HCT116 (cell line): Measurements from ENCODE around the gene SCG5. TPM values are rescaled to one million over a fixed set of nuclear protein-coding genes. Genes with fewer than 3 reads are reported as not detected.

Experiments
- ATAC-seq: fragments of 200-7000 bp; cut with Tn5 transposase; 2 replicates; pipeline ENCODE4 v1.9.1; 2020; ENCODE audit warnings: mild to moderate bottlenecking, moderate library complexity
- BruUV-seq: library from RNA; stranded (reverse); fragments of 400-500 nt; replicated peaks from 2 replicates; lab custom pipeline; 2021; lab: Mats Ljungman, UMichigan
- CTCF ChIA-PET: fragments of 300-600 bp; sonication (Branson Sonifier 250); formaldehyde crosslinking; loops from one replicate; lab custom pipeline; 2021; ENCODE audit warnings: antibody characterized with exemption; lab: Charles Lee
- POLR2A ChIA-PET: fragments of 300-600, 350-600 bp; sonication (Branson Sonifier 250); formaldehyde crosslinking; loops from one replicate; lab custom pipeline; 2021; ENCODE audit warnings: antibody characterized with exemption; lab: Charles Lee
- RAD21 ChIA-PET, 2 experiments: fragments of 300-600 bp; sonication (Branson Sonifier 250); formaldehyde crosslinking; loops; one replicate each; lab custom pipeline; 2023; ENCODE audit warnings: low total read pairs in 2 of 2; ENCODE audit not compliant: uncharacterized antibody in 2 of 2, unreplicated experiment in 2 of 2, low non-redundant PET in 1 of 2; lab: Charles Lee
- DNase-seq: peaks from one replicate; pipeline ENCODE4 v3.0.0-alpha.2; 2010; ENCODE audit warnings: low read depth, low spot score
- H2AFZ ChIP-seq: fragments of 200-600 bp; shearing (Covaris generic), sonication (generic); 2 replicates; pipeline ENCODE4 v1.6.1; 2017; ENCODE audit warnings: low read depth, mixed run types, mixed read lengths, antibody characterized with exemption, low read length; ENCODE audit not compliant: poor library complexity, severe bottlenecking
- H3K27ac ChIP-seq: 2 replicates; pipeline ENCODE4 v1.5.1; 2012; ENCODE audit warnings: low read depth, low read length
- H3K27me3 ChIP-seq: fragments of 200-600 bp; sonication (generic); 2 replicates; pipeline ENCODE4 v1.6.1; 2016; ENCODE audit warnings: mixed run types, low read length, mixed read lengths; ENCODE audit not compliant: insufficient read depth
- H3K36me3 ChIP-seq, 2 experiments: fragments of 200-500 bp in 1 of 2; fragments of 200-600 bp in 1 of 2; sonication (Bioruptor generic) in 1 of 2; sonication (generic) in 1 of 2; 2 replicates each; pipeline versions ENCODE4 v1.5.1 to v1.6.1; 2014 to 2016; ENCODE audit warnings: low read length in 2 of 2, inconsistent platforms in 1 of 2, mixed read lengths in 1 of 2, mixed run types in 1 of 2; ENCODE audit not compliant: insufficient read depth in 2 of 2, control insufficient read depth in 1 of 2
- H3K4me1 ChIP-seq, 2 experiments: fragments of 200-600 bp in 1 of 2; sonication (generic) in 1 of 2; 2 replicates each; pipeline versions ENCODE4 v1.5.1 to v1.6.1; 2012 to 2017; ENCODE audit warnings: low read length in 2 of 2, inconsistent platforms in 1 of 2, mild to moderate bottlenecking in 1 of 2, mixed read lengths in 1 of 2, mixed run types in 1 of 2, moderate library complexity in 1 of 2; ENCODE audit not compliant: insufficient read depth in 2 of 2, control insufficient read depth in 1 of 2
- H3K4me2 ChIP-seq: fragments of 200-600 bp; sonication (generic); 2 replicates; pipeline ENCODE4 v1.6.1; 2017; ENCODE audit warnings: mixed run types, low read length, mixed read lengths
- H3K4me3 ChIP-seq, 2 experiments: fragments of 200-600 bp in 1 of 2; sonication (generic) in 1 of 2; replicated peaks in 1 of 2; 2 replicates each; pipeline ENCODE4 v1.5.1; 2011 to 2016; ENCODE audit warnings: low read length in 2 of 2, control low read depth in 1 of 2, low read depth in 1 of 2, mild to moderate bottlenecking in 1 of 2, mixed read lengths in 1 of 2, mixed run types in 1 of 2
- H3K79me2 ChIP-seq: fragments of 200-600 bp; sonication (generic); 2 replicates; pipeline ENCODE4 v1.6.1; 2017; ENCODE audit warnings: mild to moderate bottlenecking, mixed run types, low read length, moderate library complexity, mixed read lengths; ENCODE audit not compliant: insufficient read depth
- H3K9ac ChIP-seq: fragments of 200-600 bp; sonication (generic); 2 replicates; pipeline ENCODE4 v1.6.1; 2016; ENCODE audit warnings: low read length, mixed read lengths
- H3K9me2 ChIP-seq: fragments of 200-600 bp; sonication (generic), shearing (Covaris generic); 2 replicates; pipeline ENCODE4 v1.6.1; 2017; ENCODE audit warnings: mixed run types, mild to moderate bottlenecking, moderate library complexity; ENCODE audit not compliant: insufficient read depth
- H3K9me3 ChIP-seq, 2 experiments: fragments of 200-500 bp in 1 of 2; fragments of 200-600 bp in 1 of 2; sonication (Bioruptor generic) in 1 of 2; sonication (generic) in 1 of 2; 2 replicates each; pipeline ENCODE4 v1.6.1; 2014 to 2017; ENCODE audit warnings: low read length in 2 of 2, mixed read lengths in 2 of 2, inconsistent platforms in 1 of 2, low read depth in 1 of 2, mild to moderate bottlenecking in 1 of 2, mixed run types in 1 of 2, moderate library complexity in 1 of 2; ENCODE audit not compliant: control insufficient read depth in 1 of 2, insufficient read depth in 1 of 2
- H4K20me1 ChIP-seq: fragments of 200-600 bp; sonication (generic), shearing (Covaris generic); 2 replicates; pipeline ENCODE4 v1.6.1; 2017; ENCODE audit warnings: mixed run types, mild to moderate bottlenecking, moderate library complexity; ENCODE audit not compliant: insufficient read depth
- CBX3 ChIP-seq: IDR thresholded peaks from 2 replicates; pipeline ENCODE4 v1.6.1; 2012; ENCODE audit warnings: low read depth
- EZH2 ChIP-seq: fragments of 200-600 bp; sonication (generic); IDR thresholded peaks from 2 replicates; pipeline ENCODE4 v1.6.1; 2017; ENCODE audit warnings: antibody characterized with exemption, mixed run types
- EZH2phosphoT487 ChIP-seq: fragments of 200-600 bp; IDR thresholded peaks from 2 replicates; pipeline ENCODE4 v1.6.1; 2018; ENCODE audit warnings: antibody characterized with exemption, borderline replicate concordance
- JUND ChIP-seq: IDR thresholded peaks from 2 replicates; pipeline ENCODE4 v1.6.1; 2012
- POLR2AphosphoS5 ChIP-seq: IDR thresholded peaks from 2 replicates; pipeline ENCODE4 v1.6.1; 2011; ENCODE audit warnings: mild to moderate bottlenecking, low read depth, low read length, moderate library complexity
- SRF ChIP-seq: IDR thresholded peaks from 2 replicates; pipeline ENCODE4 v1.6.1; 2012; ENCODE audit warnings: low read depth
- TCF7L2 ChIP-seq: IDR thresholded peaks from 2 replicates; pipeline ENCODE4 v1.7.0; 2011; ENCODE audit warnings: borderline replicate concordance, inconsistent platforms; ENCODE audit not compliant: insufficient read depth, insufficient read length; ENCODE audit errors: extremely low read depth
- ZNF274 ChIP-seq: fragments of 200-500 bp; sonication (Bioruptor generic); IDR thresholded peaks from 2 replicates; pipeline ENCODE4 v1.6.1; 2014; ENCODE audit warnings: mild to moderate bottlenecking, low read depth, low read length, inconsistent platforms
- intact Hi-C: fragments of 100-400 bp; cut with micrococcal nuclease; formaldehyde crosslinking; loops from 2 replicates; pipeline ENCODE4 v1.10.0; 2022
- total RNA-seq: library from RNA; stranded (reverse); gene quantifications from one replicate; pipeline ENCODE4 v1.2.1, GENCODE V29; 2021; ENCODE audit not compliant: unreplicated experiment
- TF ChIP-seq, protein P1 (sequence below): IDR thresholded peaks from 2 replicates; pipeline ENCODE4 v1.6.1; 2012
- TF ChIP-seq, protein P2 (sequence below): IDR thresholded peaks from 2 replicates; pipeline ENCODE4 v1.6.1; 2012; ENCODE audit warnings: low read depth

Gene SCG5
- total RNA-seq, 1 experiment from 2014 or later: 1.7 TPM

DNA sequence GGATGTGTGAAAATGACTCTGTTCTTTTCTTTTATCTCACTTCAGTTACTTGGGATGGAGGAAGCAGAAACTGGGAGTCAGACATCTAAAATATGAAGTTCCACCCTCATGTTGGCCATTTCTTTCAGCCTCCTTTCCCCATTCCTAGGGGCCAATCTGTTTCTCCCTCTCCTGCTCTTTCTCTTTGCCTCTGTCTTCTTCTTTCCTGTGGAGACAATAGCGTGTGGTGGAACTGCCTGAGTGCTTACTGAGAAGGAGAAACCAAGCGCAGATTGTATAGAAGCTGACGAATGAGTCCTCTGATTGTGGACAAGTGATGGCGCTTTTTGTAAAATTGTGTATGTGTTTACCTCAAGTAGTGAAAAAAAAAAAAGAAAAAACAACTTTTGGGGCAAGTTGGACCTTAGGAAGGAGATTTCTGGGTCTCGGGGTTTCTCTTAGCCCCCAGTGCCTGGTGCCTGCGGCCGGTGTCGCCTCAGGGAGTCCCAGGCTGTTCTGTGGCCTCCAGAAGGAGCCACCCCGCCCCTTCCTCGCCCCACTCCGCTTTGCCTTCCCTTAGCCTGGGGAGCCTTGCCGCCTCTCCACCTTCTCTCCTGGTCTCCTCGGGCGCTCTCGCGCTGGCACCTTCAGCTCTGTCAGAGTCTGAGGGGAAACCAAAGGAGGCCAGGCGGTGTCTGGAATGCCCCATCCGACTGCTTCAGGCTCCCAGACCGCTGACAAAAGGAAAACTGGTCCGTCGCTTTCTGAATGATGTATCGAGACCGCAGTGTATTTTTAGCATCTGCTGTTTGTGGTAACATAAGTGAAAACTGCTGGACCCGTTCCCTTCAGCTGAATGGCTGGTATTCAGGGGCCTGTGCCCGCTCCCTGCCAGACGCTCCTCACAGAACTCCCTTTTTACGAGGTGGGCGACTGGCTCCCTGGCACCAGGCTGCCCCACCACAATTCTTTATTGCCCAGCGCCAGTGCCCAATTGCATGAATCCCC, 30.1 kb downstream of the SCG5 start:
- H3K4me2 ChIP-seq: no peak overlapping the region

DNA sequence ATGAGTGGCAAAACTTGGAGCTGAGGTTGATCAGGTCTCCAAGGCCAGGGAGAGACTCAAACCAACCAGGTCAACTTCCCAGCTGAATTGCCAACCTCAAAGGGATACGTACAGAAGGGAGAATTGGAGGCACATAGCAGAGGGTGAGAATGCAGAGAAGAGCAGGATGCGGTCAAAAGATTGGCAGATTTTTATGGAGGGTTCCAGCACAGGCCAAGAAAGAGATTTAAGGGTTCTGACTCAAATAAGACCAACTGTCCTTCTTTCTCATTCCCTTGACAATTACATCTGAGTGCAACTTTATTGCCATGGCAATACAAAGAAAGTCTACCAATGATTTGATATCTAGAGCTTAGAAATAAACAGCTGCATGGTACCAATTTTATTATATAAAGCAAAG, 33.2 kb downstream of the SCG5 start:
- no peaks in the 10 kb centered on the region for H3K9me2 ChIP-seq
- H3K27me3 ChIP-seq: no peaks in the 10 kb centered on the region
- DNase-seq: no peak
- RAD21 ChIA-PET: no interaction called here
- H4K20me1 ChIP-seq: no peaks in the 10 kb centered on the region
- no TSS peak for BruUV-seq
- no peaks in the 10 kb centered on the region for H3K36me3 ChIP-seq
- no peak for ATAC-seq
- H3K9ac ChIP-seq: no peak overlapping the region
- H3K4me2 ChIP-seq: no peak overlapping the region
- CTCF ChIA-PET: no interaction called here
- no peaks in the 10 kb centered on the region for H3K79me2 ChIP-seq
- TF ChIP-seq EZH2phosphoT487 (no peak), JUND (no peak), TCF7L2 (no peak), EZH2 (no peak), ZNF274 (no peak), CBX3 (no peak), SRF (no peak), POLR2AphosphoS5 (no peak)
- TF ChIP-seq, protein P1, sequence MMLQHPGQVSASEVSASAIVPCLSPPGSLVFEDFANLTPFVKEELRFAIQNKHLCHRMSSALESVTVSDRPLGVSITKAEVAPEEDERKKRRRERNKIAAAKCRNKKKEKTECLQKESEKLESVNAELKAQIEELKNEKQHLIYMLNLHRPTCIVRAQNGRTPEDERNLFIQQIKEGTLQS: no peak
- TF ChIP-seq, protein P2, sequence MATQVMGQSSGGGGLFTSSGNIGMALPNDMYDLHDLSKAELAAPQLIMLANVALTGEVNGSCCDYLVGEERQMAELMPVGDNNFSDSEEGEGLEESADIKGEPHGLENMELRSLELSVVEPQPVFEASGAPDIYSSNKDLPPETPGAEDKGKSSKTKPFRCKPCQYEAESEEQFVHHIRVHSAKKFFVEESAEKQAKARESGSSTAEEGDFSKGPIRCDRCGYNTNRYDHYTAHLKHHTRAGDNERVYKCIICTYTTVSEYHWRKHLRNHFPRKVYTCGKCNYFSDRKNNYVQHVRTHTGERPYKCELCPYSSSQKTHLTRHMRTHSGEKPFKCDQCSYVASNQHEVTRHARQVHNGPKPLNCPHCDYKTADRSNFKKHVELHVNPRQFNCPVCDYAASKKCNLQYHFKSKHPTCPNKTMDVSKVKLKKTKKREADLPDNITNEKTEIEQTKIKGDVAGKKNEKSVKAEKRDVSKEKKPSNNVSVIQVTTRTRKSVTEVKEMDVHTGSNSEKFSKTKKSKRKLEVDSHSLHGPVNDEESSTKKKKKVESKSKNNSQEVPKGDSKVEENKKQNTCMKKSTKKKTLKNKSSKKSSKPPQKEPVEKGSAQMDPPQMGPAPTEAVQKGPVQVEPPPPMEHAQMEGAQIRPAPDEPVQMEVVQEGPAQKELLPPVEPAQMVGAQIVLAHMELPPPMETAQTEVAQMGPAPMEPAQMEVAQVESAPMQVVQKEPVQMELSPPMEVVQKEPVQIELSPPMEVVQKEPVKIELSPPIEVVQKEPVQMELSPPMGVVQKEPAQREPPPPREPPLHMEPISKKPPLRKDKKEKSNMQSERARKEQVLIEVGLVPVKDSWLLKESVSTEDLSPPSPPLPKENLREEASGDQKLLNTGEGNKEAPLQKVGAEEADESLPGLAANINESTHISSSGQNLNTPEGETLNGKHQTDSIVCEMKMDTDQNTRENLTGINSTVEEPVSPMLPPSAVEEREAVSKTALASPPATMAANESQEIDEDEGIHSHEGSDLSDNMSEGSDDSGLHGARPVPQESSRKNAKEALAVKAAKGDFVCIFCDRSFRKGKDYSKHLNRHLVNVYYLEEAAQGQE: no peak
- H3K9me3 ChIP-seq: no peaks in the 10 kb centered on the region
- no peak overlapping the region for H3K27ac ChIP-seq
- H2AFZ ChIP-seq: no peak overlapping the region
- POLR2A ChIA-PET: no interaction called here
- no peak overlapping the region for H3K4me3 ChIP-seq
- H3K4me1 ChIP-seq: no peaks in the 10 kb centered on the region
- intact Hi-C loops: no loop called here

More for the DNA sequence above, 30.1 kb downstream of the SCG5 start:
- intact Hi-C loops: no loop called here
- Histone ChIP-seq H3K79me2 (no peaks in the 10 kb centered on the region), H3K9me3 (no peaks in the 10 kb centered on the region), H3K36me3 (no peaks in the 10 kb centered on the region), H3K27ac (no peak overlapping the region), H3K27me3 (no peaks in the 10 kb centered on the region), H3K9ac (no peak overlapping the region), H4K20me1 (no peaks in the 10 kb centered on the region), H3K4me3 (no peak overlapping the region), H2AFZ (no peak overlapping the region), H3K9me2 (no peaks in the 10 kb centered on the region), H3K4me1 (no peaks in the 10 kb centered on the region)
- ChIA-PET RAD21 (no interaction called here), CTCF (interaction anchor here (1.1 to 1.4 kb wide), 2 partner anchors 9 to 285 kb away, joined by 3 to 5 read pairs; no protein-coding TSS in a partner anchor), POLR2A (no interaction called here)
- no peak for ATAC-seq
- TF ChIP-seq ZNF274 (no peak), CBX3 (no peak)
- BruUV-seq: no TSS peak
- no peak for DNase-seq
